Bronchial epithelial cell (primary cell): ENCODE results near the gene KLF15. TPM values are rescaled to one million over a fixed set of nuclear protein-coding genes. Genes with fewer than 3 reads are reported as not detected.

Experiments
- DNase-seq: peaks from one replicate; pipeline ENCODE4 v3.0.0-alpha.2; 2010; ENCODE audit warnings: low read depth
- FAIRE-seq: peaks from 2 replicates; lab custom pipeline; 2011; peaks lifted over from hg19 to GRCh38; lab: Jason Lieb, UNC
- H3K27me3 ChIP-seq: 2 replicates; pipeline ENCODE4 v1.5.1; 2011; ENCODE audit warnings: low read length; ENCODE audit not compliant: control insufficient read depth, insufficient read depth
- H3K36me3 ChIP-seq: 2 replicates; pipeline ENCODE4 v1.5.1; 2011; ENCODE audit warnings: low read length; ENCODE audit not compliant: control insufficient read depth, insufficient read depth
- H3K4me3 ChIP-seq: 2 replicates; pipeline ENCODE4 v1.5.1; 2011; ENCODE audit warnings: mild to moderate bottlenecking, low read depth, low read length, control low read depth
- CTCF ChIP-seq: IDR thresholded peaks from 2 replicates; pipeline ENCODE4 v1.5.1; 2011; ENCODE audit warnings: mild to moderate bottlenecking, moderate library complexity, low read length, control low read depth, inconsistent platforms; ENCODE audit not compliant: insufficient read depth, severe bottlenecking
- total RNA-seq: library from RNA; depleted of rRNA; stranded (reverse); fragments of >200 nt; gene quantifications from 2 replicates; pipeline ENCODE4 v1.2.1, GENCODE V29; 2014

The KLF15 gene
- total RNA-seq, 1 donor from 2014 or later = 3.4 TPM

DNA sequence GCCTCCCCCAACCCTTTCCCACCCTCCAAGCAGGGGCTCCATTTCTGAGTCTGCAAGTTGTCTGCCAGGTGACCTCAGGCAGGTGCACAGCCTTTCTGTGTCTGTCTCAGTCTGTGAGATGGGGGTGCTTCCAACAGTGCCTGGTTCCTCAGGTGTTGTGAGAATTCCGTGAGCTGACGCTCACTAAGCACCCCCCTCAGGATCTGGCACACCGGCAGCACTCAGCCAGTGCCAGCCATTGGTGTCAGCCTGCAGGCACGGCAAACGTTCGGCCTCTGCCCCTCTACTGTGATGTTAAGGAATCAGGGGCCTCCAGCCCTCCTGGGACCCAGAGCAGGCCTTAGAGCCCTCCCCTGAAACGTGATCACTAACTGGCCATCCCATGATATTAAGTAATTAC lies 2.4 kb downstream of the KLF15 start:
- Histone ChIP-seq H3K4me3 (no peak overlapping the region), H3K36me3 (no peaks in the 10 kb centered on the region), H3K27me3 (peaks cover 6% of the 10 kb centered on the region)
- FAIRE-seq (no peak), DNase-seq (no peak)
- TF ChIP-seq CTCF = no peak

GRCh38 chr3:126353694-126354321 lies 3.4 kb downstream of the KLF15 start:
- no peak for TF ChIP-seq CTCF
- no peak overlapping the region for H3K4me3 ChIP-seq
- H3K27me3 ChIP-seq = peaks cover 4% of the 10 kb centered on the region
- FAIRE-seq (no peak), DNase-seq (no peak)
- H3K36me3 ChIP-seq = no peaks in the 10 kb centered on the region

DNA sequence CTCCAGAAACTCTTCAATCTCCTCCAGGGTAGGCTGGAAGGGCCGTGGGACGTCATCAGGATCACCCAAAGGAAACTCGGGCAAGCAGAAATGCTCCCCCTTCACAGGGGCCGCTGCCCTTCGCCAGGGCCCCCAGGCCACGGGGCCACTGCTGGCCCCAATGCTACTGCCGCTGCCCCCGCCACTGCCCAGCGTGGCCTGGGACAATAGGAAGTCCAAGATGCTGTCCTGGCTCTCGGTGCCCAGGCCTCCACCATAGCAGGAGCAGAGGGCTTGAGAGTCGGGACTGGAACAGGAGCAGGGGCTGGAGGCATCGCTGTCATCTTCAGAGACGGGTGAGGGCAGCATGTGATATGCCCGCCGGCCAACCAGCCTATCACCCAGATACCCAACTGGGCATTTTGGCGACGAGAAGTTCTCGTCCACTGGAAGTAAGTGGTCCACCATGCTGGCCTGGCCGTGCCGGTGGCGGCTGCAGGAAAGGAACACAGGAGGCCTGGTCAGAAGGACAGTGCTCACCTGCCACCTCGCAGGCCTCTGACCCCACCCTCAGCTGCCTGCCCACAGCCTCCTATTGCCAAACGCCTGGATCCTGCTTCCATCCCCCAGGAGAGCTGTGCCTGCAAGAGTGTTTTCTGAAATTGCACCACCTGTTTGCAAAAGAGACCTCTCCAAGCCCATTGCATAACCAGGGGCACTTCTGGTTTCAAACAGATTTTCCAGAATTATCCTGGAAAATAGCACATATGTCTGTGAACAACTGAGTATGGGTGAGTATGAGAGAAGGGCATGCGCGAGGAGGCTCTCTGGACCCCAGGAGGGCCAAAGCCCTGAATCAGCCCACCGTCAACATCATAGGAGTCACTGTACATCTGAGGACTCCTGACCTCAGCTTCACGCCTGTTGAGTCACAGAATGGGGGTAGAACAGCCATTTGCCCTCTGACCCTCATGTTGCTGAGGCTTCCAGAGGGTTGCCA lies 4.4 kb downstream of the KLF15 start:
- TF ChIP-seq CTCF = no peak
- Histone ChIP-seq H3K4me3 (no peak overlapping the region), H3K27me3 (peaks cover 3% of the 10 kb centered on the region), H3K36me3 (no peaks in the 10 kb centered on the region)
- FAIRE-seq = no peak
- DNase-seq = no peak

GRCh38 chr3:126351771-126352475 lies 5.3 kb downstream of the KLF15 start:
- no peaks in the 10 kb centered on the region for H3K36me3 ChIP-seq
- FAIRE-seq (no peak), DNase-seq (no peak)
- peak; percentile 20 for TF ChIP-seq CTCF
- H3K27me3 ChIP-seq = peaks cover 3% of the 10 kb centered on the region
- no peak overlapping the region for H3K4me3 ChIP-seq

- H3K4me3 ChIP-seq = no peak overlapping the region
- no peaks in the 10 kb centered on the region for H3K36me3 ChIP-seq
- peaks cover under 1% of the 10 kb centered on the region for H3K27me3 ChIP-seq
- no peak for FAIRE-seq
- no peak for DNase-seq
- no peak for TF ChIP-seq CTCF
These were observed 6.0 kb downstream of the KLF15 start for GRCh38 chr3:126351086-126351770.
